Measurements from ENCODE around the gene CEP63. TPM values are rescaled to one million over a fixed set of nuclear protein-coding genes. Genes with fewer than 3 reads are reported as not detected.

Gene CEP63
- total and polyA plus RNA-seq, 2 of the 8 experiments (the other 6 are each of a cell fraction or from before 2014, with no cell fraction given): 5.3 to 18.2 TPM

DNA sequence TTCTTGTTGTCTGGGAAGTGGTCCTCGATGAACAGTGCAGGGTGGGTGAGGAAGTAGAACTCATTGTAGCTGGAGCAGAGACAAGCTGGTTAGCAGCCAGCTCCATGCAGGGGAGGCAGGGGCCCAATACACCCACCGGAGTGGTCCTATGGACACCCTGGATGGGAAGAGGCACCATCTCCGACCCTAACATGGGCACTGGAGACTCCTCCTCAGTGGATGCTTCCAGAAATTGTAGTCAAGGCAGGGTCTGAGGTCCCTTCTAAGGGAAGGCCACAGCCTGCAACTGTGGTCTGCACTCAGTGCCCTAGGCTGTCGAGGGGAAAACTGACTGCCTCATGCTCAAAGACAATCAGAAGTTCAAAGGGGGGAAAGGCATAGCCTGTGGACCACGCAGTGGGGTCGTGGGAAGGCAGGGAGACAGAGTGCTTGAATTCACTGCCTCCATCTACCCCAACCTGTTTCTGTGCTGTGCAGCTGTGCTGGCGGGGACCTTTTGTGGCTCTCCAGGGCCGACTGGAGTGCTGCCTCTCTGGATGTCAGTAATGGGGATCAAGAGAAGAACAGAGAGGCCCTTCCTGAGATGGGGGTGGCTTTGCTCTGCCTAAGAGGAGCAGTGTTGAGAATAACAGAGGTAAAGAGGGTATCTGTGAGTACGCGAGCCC lies 123.0 kb downstream of the CEP63 start:
- no peaks in the 10 kb centered on the region for H3K36me3 ChIP-seq (ENCODE audit: control insufficient read depth in 2 of 4, insufficient read depth in 4 of 4, low read length in 3 of 4)
- peaks cover 0 to 2% (median 0%) of the 10 kb centered on the region in 4 experiments; a peak in 2 of 7 replicates for H3K27me3 ChIP-seq (replicated peaks in 1 of 4; ENCODE audit: control insufficient read depth in 3 of 4, extremely low read depth in 1 of 4, insufficient read depth in 3 of 4, low read length in 3 of 4)
- no peaks in the 10 kb centered on the region for H3K4me1 ChIP-seq (replicated peaks in 1 of 4; ENCODE audit: control insufficient read depth in 3 of 4, insufficient read depth in 4 of 4, low read length in 3 of 4)
- no peak overlapping the region for H3K4me3 ChIP-seq (ENCODE audit: extremely low read depth in 1 of 4, insufficient read depth in 2 of 4, low read depth in 3 of 4, low read length in 4 of 4)
- H3K9ac ChIP-seq (replicated peaks in 1 of 4; ENCODE audit: extremely low read depth in 1 of 4, low read depth in 3 of 4, low read length in 3 of 4): no peak overlapping the region
- H3K14ac ChIP-seq (ENCODE audit: insufficient read length): no peak overlapping the region
- no peak overlapping the region for H2BK5ac ChIP-seq (ENCODE audit: low read depth, low read length)
- WGBS, 2 experiments (ENCODE audit: extremely low coverage in 1 of 2, insufficient coverage in 1 of 2, insufficient read length in 1 of 2, insufficient replicate concordance in 2 of 2, low coverage in 1 of 2, low lambda C conversion rate in 2 of 2, missing lambda C conversion rate in 1 of 2): 90% methylated on average over 10 of the region's 10 CpGs; no CpG with 5 or more reads in 1 of the 2 experiments
- no peak overlapping the region for H3K4ac ChIP-seq (replicated peaks; ENCODE audit: insufficient read length, low read depth, low read length)
- H4K8ac ChIP-seq (ENCODE audit: extremely low read depth, insufficient read depth, low read length): no peak overlapping the region
- no peak overlapping the region for H3K18ac ChIP-seq (ENCODE audit: extremely low read depth, low read length)
- no peaks in the 10 kb centered on the region for H3K79me2 ChIP-seq (ENCODE audit: control insufficient read depth in 1 of 2, insufficient read depth in 2 of 2, low read length in 2 of 2)
- H2AK5ac ChIP-seq (ENCODE audit: low read depth, low read length): no peak overlapping the region
- no peaks in the 10 kb centered on the region for H3K79me1 ChIP-seq (ENCODE audit: low read depth, low read length)
- no peak overlapping the region for H2BK15ac ChIP-seq (ENCODE audit: low read length)
- H3K4me2 ChIP-seq (ENCODE audit: insufficient read depth in 1 of 2, low read depth in 2 of 2, low read length in 2 of 2): no peak overlapping the region
- H4K91ac ChIP-seq (replicated peaks; ENCODE audit: insufficient read length, low read length): no peak overlapping the region
- DNase-seq (ENCODE audit: low read depth in 1 of 2, low spot score in 2 of 2) (no peak), FAIRE-seq (no peak)
- no peak overlapping the region for H2BK120ac ChIP-seq (replicated peaks; ENCODE audit: low read depth, low read length)
- H3K27ac ChIP-seq (ENCODE audit: low read depth, low read length): no peak overlapping the region
- CTCF ChIA-PET (ENCODE audit: partially characterized antibody): interaction anchor here (1.3 to 13.3 kb wide), 5 partner anchors 8 to 186 kb away, joined by 3 to 197 read pairs (median 8); partner anchors contain the start of gene EPHB1
- no peak overlapping the region for H2BK12ac ChIP-seq (ENCODE audit: low read depth, low read length)
- no peak overlapping the region for H2BK20ac ChIP-seq (ENCODE audit: low read length)
- no peak overlapping the region for H3K56ac ChIP-seq (replicated peaks; ENCODE audit: insufficient read length, low read depth, low read length)
- no peaks in the 10 kb centered on the region for H3K9me3 ChIP-seq (ENCODE audit: insufficient read depth in 2 of 2, low read depth in 1 of 2, low read length in 1 of 2)
- peaks cover 2 to 3% of the 10 kb centered on the region in 2 experiments for H4K20me1 ChIP-seq (replicated peaks in 1 of 2; ENCODE audit: control insufficient read depth in 1 of 2, insufficient read depth in 2 of 2, low read length in 2 of 2)
- POLR2A ChIA-PET (ENCODE audit: partially characterized antibody): no interaction called here
- no peak overlapping the region for H2AFZ ChIP-seq (ENCODE audit: low read length)
- no peak overlapping the region for H4K5ac ChIP-seq (ENCODE audit: insufficient read length, low read depth, low read length)
- no peaks in the 10 kb centered on the region for H3K23me2 ChIP-seq (ENCODE audit: low read depth, low read length)
- H3K23ac ChIP-seq (ENCODE audit: insufficient read length): no peak overlapping the region
- TF ChIP-seq EP300 (IDR thresholded peaks at IDR 0.05; ENCODE audit: borderline replicate concordance in 1 of 2, low read depth in 2 of 2, low read length in 2 of 2): no peak
- no peak for TF ChIP-seq POLR2AphosphoS5 (IDR thresholded peaks at IDR 0.05; ENCODE audit: low read depth, low read length)
- TF ChIP-seq SIX5 (IDR thresholded peaks at IDR 0.05; ENCODE audit: low read depth, low read length): no peak
- TF ChIP-seq EZH2 (IDR thresholded peaks at IDR 0.05; ENCODE audit: low read depth, low read length, severe bottlenecking): no peak
- no peak for TF ChIP-seq SRF (IDR thresholded peaks at IDR 0.05; ENCODE audit: low read depth, low read length)
- TF ChIP-seq BCL11A (IDR thresholded peaks at IDR 0.05; ENCODE audit: low read depth in 2 of 2, low read length in 2 of 2): no peak
- TF ChIP-seq SIRT6 (IDR thresholded peaks at IDR 0.05; ENCODE audit: low read length): no peak
- TF ChIP-seq, protein P1, sequence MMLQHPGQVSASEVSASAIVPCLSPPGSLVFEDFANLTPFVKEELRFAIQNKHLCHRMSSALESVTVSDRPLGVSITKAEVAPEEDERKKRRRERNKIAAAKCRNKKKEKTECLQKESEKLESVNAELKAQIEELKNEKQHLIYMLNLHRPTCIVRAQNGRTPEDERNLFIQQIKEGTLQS (IDR thresholded peaks at IDR 0.05; ENCODE audit: insufficient read depth, low read depth, low read length): no peak
- TF ChIP-seq TBP (IDR thresholded peaks at IDR 0.05; ENCODE audit: low read depth, low read length): no peak

All from H1 (cell line).